A549 (cell line): Measurements from ENCODE around the gene METTL24. TPM values are rescaled to one million over a fixed set of nuclear protein-coding genes. Genes with fewer than 3 reads are reported as not detected.

Experiments
- ATAC-seq, 2 experiments: fragments of 200-7000 bp in 1 of 2; fragments of >200 bp in 1 of 2; cut with Nextera tagmentation in 1 of 2; cut with Tn5 transposase in 1 of 2; 3 replicates each; pipeline versions ENCODE4 v1.8.0 to v1.9.1; 2018 to 2020; ENCODE audit warnings: mild to moderate bottlenecking in 1 of 2, moderate library complexity in 1 of 2
- CTCF ChIA-PET: fragments of 300-600 bp; sonication (Branson Sonifier 250); formaldehyde crosslinking; extraction: SDS; loops from one replicate; lab custom pipeline; 2021; ENCODE audit warnings: antibody characterized with exemption, inconsistent platforms; lab: Yijun Ruan, JAX
- POLR2A ChIA-PET: fragments of 350-600 bp; formaldehyde crosslinking; extraction: SDS; loops from one replicate; lab custom pipeline; 2021; ENCODE audit warnings: antibody characterized with exemption, inconsistent platforms; lab: Yijun Ruan, JAX
- DNase-seq, 2 experiments: peaks; one replicate each; pipeline versions ENCODE4 v3.0.0 to v3.0.0-alpha.2; 2011 to 2016; ENCODE audit warnings: low read depth in 1 of 2, low spot score in 1 of 2
- FAIRE-seq: peaks from 2 replicates; lab custom pipeline; 2011; peaks lifted over from hg19 to GRCh38; lab: Jason Lieb, UNC
- H3K27ac ChIP-seq, 2 experiments: fragments of >200 bp; sonication (Bioruptor Twin); formaldehyde crosslinking; 3 replicates each; pipeline ENCODE4 v1.5.1; 2016 to 2017
- H3K4me1 ChIP-seq: fragments of >200 bp; sonication (Bioruptor Twin); formaldehyde crosslinking; 3 replicates; pipeline ENCODE4 v1.6.1; 2016
- H3K4me2 ChIP-seq: fragments of >200 bp; sonication (Bioruptor Twin); formaldehyde crosslinking; 3 replicates; pipeline ENCODE4 v1.6.1; 2016
- H3K4me3 ChIP-seq: fragments of >200 bp; sonication (Bioruptor Twin); formaldehyde crosslinking; 3 replicates; pipeline ENCODE4 v1.5.1; 2016
- H3K9me3 ChIP-seq: fragments of >200 bp; sonication (Bioruptor Twin); formaldehyde crosslinking; 3 replicates; pipeline ENCODE4 v1.6.1; 2016
- BCL3 ChIP-seq: fragments of >200 bp; sonication (Bioruptor Twin); formaldehyde crosslinking; IDR thresholded peaks from 3 replicates; pipeline ENCODE4 v1.6.1; 2016
- CBX2 ChIP-seq: fragments of 200-600 bp; sonication (generic); IDR thresholded peaks from 2 replicates; pipeline ENCODE4 v1.6.1; 2016; ENCODE audit warnings: low read depth, mild to moderate bottlenecking, borderline replicate concordance
- CBX8 ChIP-seq: fragments of 200-600 bp; sonication (generic); IDR thresholded peaks from 2 replicates; pipeline ENCODE4 v1.6.1; 2016
- CTCF ChIP-seq: fragments of >200 bp; sonication (Bioruptor Twin); formaldehyde crosslinking; IDR thresholded peaks from 3 replicates; pipeline ENCODE4 v1.5.1; 2016
- E2F6 ChIP-seq: IDR thresholded peaks from 2 replicates; pipeline ENCODE4 v1.6.1; 2012; ENCODE audit warnings: low read depth, borderline replicate concordance
- ESRRA ChIP-seq: fragments of 150-350 bp; IDR thresholded peaks from 2 replicates; pipeline ENCODE4 v1.6.1; 2014; ENCODE audit warnings: mild to moderate bottlenecking, low read length, borderline replicate concordance
- FOSB ChIP-seq: fragments of 250-450 bp; sonication (Bioruptor Pico); IDR thresholded peaks from 2 replicates; pipeline ENCODE4 v1.5.0; 2020; ENCODE audit warnings: mild to moderate bottlenecking, moderate library complexity
- FOSL2 ChIP-seq, 2 experiments: fragments of 450-650 bp in 1 of 2; fragments of >200 bp in 1 of 2; sonication (Bioruptor Twin) in 1 of 2; formaldehyde crosslinking; IDR thresholded peaks; 2 replicates each; pipeline versions ENCODE4 v1.5.0 to v1.6.1; 2016 to 2020; ENCODE audit warnings: mild to moderate bottlenecking in 1 of 2, moderate library complexity in 1 of 2
- GATA3 ChIP-seq: IDR thresholded peaks from 2 replicates; pipeline ENCODE4 v1.6.1; 2012; ENCODE audit warnings: borderline replicate concordance
- HEYL ChIP-seq: fragments of 250-450 bp; sonication (Bioruptor Pico); IDR thresholded peaks from 2 replicates; pipeline ENCODE4 v1.8.0; 2021; ENCODE audit warnings: mild to moderate bottlenecking, moderate library complexity
- HMGXB4 ChIP-seq: fragments of 250-450 bp; sonication (Bioruptor Pico); IDR thresholded peaks from 2 replicates; pipeline ENCODE4 v1.5.0; 2021; ENCODE audit warnings: mild to moderate bottlenecking, moderate library complexity, borderline replicate concordance
- HOXB13 ChIP-seq: fragments of 250-450 bp; sonication (Bioruptor Pico); IDR thresholded peaks from 2 replicates; pipeline ENCODE4 v1.5.0; 2020; ENCODE audit warnings: low read depth, mild to moderate bottlenecking, moderate library complexity
- JUNB ChIP-seq: fragments of >200 bp; sonication (Bioruptor Twin); formaldehyde crosslinking; IDR thresholded peaks from 2 replicates; pipeline ENCODE4 v1.6.1; 2016
- MAX ChIP-seq: IDR thresholded peaks from 2 replicates; pipeline ENCODE4 v1.6.1; 2012
- NPAS2 ChIP-seq: fragments of 250-450 bp; sonication (Bioruptor Pico); IDR thresholded peaks from 2 replicates; pipeline ENCODE4 v1.8.0; 2022; ENCODE audit warnings: mild to moderate bottlenecking, moderate library complexity, borderline replicate concordance
- NR3C1 ChIP-seq: fragments of >200 bp; sonication (Bioruptor Twin); formaldehyde crosslinking; IDR thresholded peaks from 3 replicates; pipeline ENCODE4 v1.6.1; 2017
- PBX3 ChIP-seq: IDR thresholded peaks from 2 replicates; pipeline ENCODE4 v1.6.1; 2012
- PHF8 ChIP-seq: fragments of 200-600 bp; sonication (generic); IDR thresholded peaks from 2 replicates; pipeline ENCODE4 v1.6.1; 2016; ENCODE audit warnings: low read depth, mild to moderate bottlenecking, antibody characterized with exemption, moderate library complexity, borderline replicate concordance
- RAD21 ChIP-seq, 2 experiments: fragments of >200 bp in 1 of 2; sonication (Bioruptor Twin) in 1 of 2; formaldehyde crosslinking in 1 of 2; IDR thresholded peaks in 1 of 2; conservative IDR thresholded peaks in 1 of 2; 2 replicates in 1 of 2; 3 replicates in 1 of 2; pipeline ENCODE4 v1.6.1; 2012 to 2018; ENCODE audit warnings: inconsistent platforms in 1 of 2
- RARB ChIP-seq: fragments of 250-450 bp; sonication (Bioruptor Pico); IDR thresholded peaks from 2 replicates; pipeline ENCODE4 v1.8.0; 2021; ENCODE audit warnings: mild to moderate bottlenecking, moderate library complexity
- REST ChIP-seq: fragments of 200-600 bp; sonication (generic); IDR thresholded peaks from 2 replicates; pipeline ENCODE4 v1.6.1; 2016; ENCODE audit warnings: antibody characterized with exemption, mild to moderate bottlenecking, moderate library complexity
- RNF2 ChIP-seq: fragments of 200-600 bp; sonication (generic); IDR thresholded peaks from 2 replicates; pipeline ENCODE4 v1.6.1; 2016; ENCODE audit warnings: low read depth, mild to moderate bottlenecking, antibody characterized with exemption, moderate library complexity, borderline replicate concordance
- TFCP2L1 ChIP-seq: fragments of 250-450 bp; sonication (Bioruptor Pico); IDR thresholded peaks from 2 replicates; pipeline ENCODE4 v1.5.0; 2021; ENCODE audit warnings: mild to moderate bottlenecking
- ZC3H11A ChIP-seq: fragments of 450-650 bp; IDR thresholded peaks from 2 replicates; pipeline ENCODE4 v1.6.1; 2014; ENCODE audit warnings: antibody characterized with exemption, mild to moderate bottlenecking
- ZNF302 ChIP-seq: fragments of 250-450 bp; sonication (Bioruptor Pico); IDR thresholded peaks from 2 replicates; pipeline ENCODE4 v1.9.0; 2021; ENCODE audit warnings: inconsistent platforms, mild to moderate bottlenecking, moderate library complexity
- WGBS: methylation state at CpG from one replicate; pipeline ENCODE4 v1.1.6; 2017; ENCODE audit errors: missing lambda C conversion rate; 5-methylcytosine and 5-hydroxymethylcytosine counted together
- polyA plus RNA-seq, 4 experiments: library from polyadenylated mRNA; depleted of rRNA in 3 of 4; stranded (reverse); fragments of >200 nt; fragmentation: RNase III in 1 of 4; extraction: RNeasy Plus Mini Kit Qiagen cat#74134 plus additional on column Dnase treatment in 1 of 4; gene quantifications; 2 replicates in 3 of 4; 3 replicates in 1 of 4; pipeline ENCODE4 v1.2.3, GENCODE V29; 2011 to 2017

Gene METTL24
- polyA plus RNA-seq, 2 of the 4 experiments (the other 2 are of a cell fraction), result not detected

- CTCF ChIA-PET, result no interaction called here
- Histone ChIP-seq H3K4me3 (no peak overlapping the region), H3K4me2 (no peak overlapping the region), H3K4me1 (no peaks in the 10 kb centered on the region), H3K27ac (no peak overlapping the region), H3K9me3 (no peaks in the 10 kb centered on the region)
- DNase-seq (no peak), FAIRE-seq (no peak), ATAC-seq (no peak)
- TF ChIP-seq TFCP2L1 (CRISPR knock-in tag) (no peak), HEYL (CRISPR knock-in tag) (no peak), RARB (CRISPR knock-in tag) (no peak), HOXB13 (no peak), E2F6 (no peak), HMGXB4 (CRISPR knock-in tag) (no peak), NR3C1 (no peak), RAD21 (conservative IDR thresholded peaks at IDR 0.05 in 1 of 2, IDR thresholded peaks at IDR 0.05 in 1 of 2) (no peak), ZNF302 (CRISPR knock-in tag) (no peak), MAX (no peak), ZC3H11A (no peak), PBX3 (no peak), CBX8 (no peak), ESRRA (no peak), RNF2 (no peak), GATA3 (no peak)
- 94% methylated on average over 3 of the region's 3 CpGs for WGBS
- POLR2A ChIA-PET, result no interaction called here
These were observed 156.8 kb downstream of the METTL24 start for GRCh38 chr6:110201151-110201884.

GRCh38 chr6:110198561-110198960, 159.6 kb downstream of the METTL24 start:
- CTCF ChIA-PET, result interaction anchor here (1.0 kb wide), 1 partner anchor 11 kb away, joined by 3 read pairs; no protein-coding TSS in a partner anchor
- POLR2A ChIA-PET, result no interaction called here
- DNase-seq (no peak), FAIRE-seq (no peak), ATAC-seq (no peak)
- Histone ChIP-seq H3K9me3 (no peaks in the 10 kb centered on the region), H3K4me3 (no peak overlapping the region), H3K27ac (no peak overlapping the region), H3K4me2 (no peak overlapping the region), H3K4me1 (no peaks in the 10 kb centered on the region)
- WGBS, result 97% methylated on average over 3 of the region's 3 CpGs
- TF ChIP-seq TFCP2L1 (CRISPR knock-in tag) (no peak), GATA3 (no peak), FOSL2 (IDR thresholded peaks at IDR 0.05) (no peak), FOSL2 (CRISPR knock-in tag; IDR thresholded peaks at IDR 0.05) (no peak), CTCF (no peak), BCL3 (no peak), NPAS2 (CRISPR knock-in tag) (no peak), ZC3H11A (no peak), FOSB (no peak), JUNB (no peak), REST (no peak), PHF8 (no peak), RAD21 (conservative IDR thresholded peaks at IDR 0.05 in 1 of 2, IDR thresholded peaks at IDR 0.05 in 1 of 2) (no peak), CBX2 (no peak), RNF2 (no peak), ZNF302 (CRISPR knock-in tag) (no peak)
